A375 (cell line): ENCODE measurements around the gene CLIC6. TPM values are rescaled to one million over a fixed set of nuclear protein-coding genes. Genes with fewer than 3 reads are reported as not detected.

Source experiments
- total RNA-seq: library from RNA; depleted of rRNA; stranded (reverse); fragments of >200 nt; shearing (Covaris generic); gene quantifications from 2 replicates; pipeline ENCODE4 v1.2.3, GENCODE V29; 2014; rRNA removed

Gene CLIC6
- not detected in 2 replicates for total RNA-seq

DNA sequence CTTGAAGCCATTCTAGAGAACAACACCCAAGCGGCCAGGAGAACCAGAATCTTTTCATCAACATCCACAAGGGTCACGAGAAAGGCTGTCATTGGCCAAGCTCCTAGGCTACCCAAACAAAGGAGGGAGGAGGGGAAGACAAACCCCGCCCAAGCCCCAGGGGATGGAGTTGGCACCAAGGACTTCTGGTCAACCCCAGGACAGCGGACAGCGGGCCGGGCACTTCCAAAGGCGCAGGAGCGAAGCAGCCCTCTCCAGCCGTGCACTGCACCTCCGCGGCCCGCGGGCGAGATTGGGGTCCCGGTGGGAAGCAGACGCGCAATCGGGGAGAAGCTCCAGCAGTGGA lies at the start of gene CLIC6:
TSS of gene CLIC6 (plus strand) at position 192 of the 346 bp plus-strand sequence. CDS start 395 bp downstream, outside the sequence.

Other genes starting within 250 kb of the CLIC6 start
- not detected in 2 replicates for gene SMIM34, start 245.0 kb upstream of the CLIC6 start, total RNA-seq
- gene KCNE1, start 156.8 kb upstream of the CLIC6 start, total RNA-seq, result 2.2 and 2.8 TPM in 2 replicates
- gene RCAN1, start 53.9 kb upstream of the CLIC6 start, total RNA-seq, result 133 and 156 TPM in 2 replicates